Trophoblast cell (in vitro differentiated cells and primary cell): ENCODE data around the gene HOXD4.

Experiments
- DNase-seq, 2 donors: peaks; one replicate each; pipeline ENCODE4 v3.0.0-alpha.2; 2016
- H2AFZ ChIP-seq: 2 replicates; pipeline ENCODE4 v1.6.1; 2013; ENCODE audit warnings: low read length, moderate library complexity, mild to moderate bottlenecking; ENCODE audit not compliant: insufficient read depth, poor library complexity
- H2AK5ac ChIP-seq: 2 replicates; pipeline ENCODE4 v1.6.1; 2013; ENCODE audit warnings: mild to moderate bottlenecking, low read length
- H2BK120ac ChIP-seq: 2 replicates; pipeline ENCODE4 v1.6.1; 2013; ENCODE audit warnings: low read length, mild to moderate bottlenecking, moderate library complexity; ENCODE audit not compliant: insufficient read depth, poor library complexity
- H2BK12ac ChIP-seq: 2 replicates; pipeline ENCODE4 v1.6.1; 2013; ENCODE audit warnings: mild to moderate bottlenecking, low read length, moderate library complexity
- H2BK5ac ChIP-seq: 2 replicates; pipeline ENCODE4 v1.6.1; 2013; ENCODE audit warnings: low read length, low read depth, moderate library complexity, mild to moderate bottlenecking; ENCODE audit not compliant: poor library complexity
- H3K14ac ChIP-seq: 2 replicates; pipeline ENCODE4 v1.6.1; 2013; ENCODE audit warnings: mild to moderate bottlenecking, low read length
- H3K18ac ChIP-seq: 2 replicates; pipeline ENCODE4 v1.6.1; 2013; ENCODE audit warnings: mild to moderate bottlenecking, low read length
- H3K23ac ChIP-seq: 2 replicates; pipeline ENCODE4 v1.6.1; 2013; ENCODE audit warnings: low read length
- H3K27ac ChIP-seq: 2 replicates; pipeline ENCODE4 v1.5.1; 2013; ENCODE audit warnings: low read depth, mild to moderate bottlenecking, inconsistent platforms, low read length, moderate library complexity
- H3K27me3 ChIP-seq: 2 replicates; pipeline ENCODE4 v1.6.1; 2013; ENCODE audit warnings: inconsistent platforms, mild to moderate bottlenecking, low read length, moderate library complexity; ENCODE audit not compliant: insufficient read depth
- H3K36me3 ChIP-seq, 2 experiments: 1 replicate in 1 of 2; 2 replicates in 1 of 2; pipeline ENCODE4 v1.6.1; 2013; ENCODE audit warnings: low read length in 2 of 2, mild to moderate bottlenecking in 2 of 2, moderate library complexity in 1 of 2; ENCODE audit not compliant: insufficient read depth in 2 of 2, control insufficient read depth in 1 of 2
- H3K4ac ChIP-seq: 2 replicates; pipeline ENCODE4 v1.6.1; 2013; ENCODE audit warnings: low read depth, mild to moderate bottlenecking, low read length, moderate library complexity
- H3K4me1 ChIP-seq, 2 experiments: 1 replicate in 1 of 2; 2 replicates in 1 of 2; pipeline ENCODE4 v1.6.1; 2013; ENCODE audit warnings: low read length in 2 of 2, mild to moderate bottlenecking in 2 of 2, moderate library complexity in 1 of 2; ENCODE audit not compliant: insufficient read depth in 2 of 2, control insufficient read depth in 1 of 2
- H3K4me2 ChIP-seq: 2 replicates; pipeline ENCODE4 v1.6.1; 2013; ENCODE audit warnings: inconsistent platforms, mild to moderate bottlenecking, low read length, moderate library complexity
- H3K4me3 ChIP-seq: 2 replicates; pipeline ENCODE4 v1.5.1; 2013; ENCODE audit warnings: mild to moderate bottlenecking, low read depth, low read length, inconsistent platforms
- H3K79me1 ChIP-seq: one replicate; pipeline ENCODE4 v1.6.1; 2013; ENCODE audit warnings: low read length
- H3K79me2 ChIP-seq: 2 replicates; pipeline ENCODE4 v1.6.1; 2013; ENCODE audit warnings: low read length, mild to moderate bottlenecking; ENCODE audit not compliant: control insufficient read depth, insufficient read depth, poor library complexity
- H3K9ac ChIP-seq: 2 replicates; pipeline ENCODE4 v1.6.1; 2013; ENCODE audit warnings: mild to moderate bottlenecking, low read length
- H3K9me3 ChIP-seq: 2 replicates; pipeline ENCODE4 v1.6.1; 2013; ENCODE audit warnings: low read depth, mild to moderate bottlenecking, control low read depth, inconsistent platforms, low read length; ENCODE audit not compliant: insufficient read depth
- H4K12ac ChIP-seq: 2 replicates; pipeline ENCODE4 v1.6.1; 2013; ENCODE audit warnings: low read depth, mild to moderate bottlenecking, low read length, moderate library complexity
- H4K8ac ChIP-seq: 2 replicates; pipeline ENCODE4 v1.6.1; 2013; ENCODE audit warnings: low read depth, mild to moderate bottlenecking, low read length, moderate library complexity
- H4K91ac ChIP-seq: one replicate; pipeline ENCODE4 v1.6.1; 2013; ENCODE audit warnings: low read depth, mild to moderate bottlenecking, low read length, moderate library complexity
- WGBS: extraction: QIAGEN DNeasy Blood & Tissue Kit; methylation state at CpG from one replicate; pipeline ENCODE4 v1.1.7; 2013; ENCODE audit warnings: missing lambda C conversion rate; ENCODE audit not compliant: insufficient read length, insufficient coverage; ENCODE audit errors: extremely low coverage; 5-methylcytosine and 5-hydroxymethylcytosine counted together

HOXD4 gene

GRCh38 chr2:176163672-176164056, 12.3 kb downstream of the HOXD4 start:
- Histone ChIP-seq H3K36me3 (no peaks in the 10 kb centered on the region), H4K8ac (no peak overlapping the region), H3K23ac (no peak overlapping the region), H4K91ac (no peak overlapping the region), H2BK120ac (no peak overlapping the region), H3K4ac (no peak overlapping the region), H4K12ac (no peak overlapping the region), H3K79me2 (no peaks in the 10 kb centered on the region), H2AK5ac (no peak overlapping the region), H3K4me3 (no peak overlapping the region), H3K27ac (no peak overlapping the region), H3K9me3 (peaks cover 26% of the 10 kb centered on the region), H3K4me2 (no peak overlapping the region), H3K18ac (no peak overlapping the region), H3K9ac (no peak overlapping the region), H2BK12ac (no peak overlapping the region), H3K27me3 (peaks cover 79% of the 10 kb centered on the region), H2AFZ (no peak overlapping the region), H3K14ac (no peak overlapping the region), H3K4me1 (peaks cover 0 to 8% of the 10 kb centered on the region in 2 experiments), H3K79me1 (no peaks in the 10 kb centered on the region), H2BK5ac (no peak overlapping the region)
- no peak for DNase-seq
- WGBS, result no CpG with 5 or more reads among the region's 12 CpGs

DNA sequence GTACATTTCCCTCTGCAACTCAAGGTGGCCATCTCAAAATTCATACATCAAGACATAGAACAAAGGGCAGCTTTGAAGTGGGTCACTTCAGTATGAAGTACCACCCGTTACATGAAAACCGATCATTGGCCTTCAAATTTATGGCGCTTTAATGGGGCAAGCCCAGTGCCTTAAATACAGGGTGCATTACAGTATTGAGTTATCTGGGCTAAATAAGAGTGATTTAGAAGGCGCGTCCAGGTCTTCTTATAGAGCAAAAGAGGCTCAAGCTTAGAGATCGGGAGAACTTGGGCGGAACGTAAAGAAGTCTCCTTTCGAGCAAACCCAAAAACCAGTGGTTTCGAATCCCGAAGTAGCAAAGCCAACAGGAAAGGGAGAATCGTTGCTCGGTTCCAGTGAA, 12.9 kb downstream of the HOXD4 start:
- Histone ChIP-seq H3K4me1 (peaks cover 0 to 8% of the 10 kb centered on the region in 2 experiments), H3K18ac (no peak overlapping the region), H3K4me2 (no peak overlapping the region), H3K14ac (no peak overlapping the region), H3K4me3 (no peak overlapping the region), H3K79me2 (no peaks in the 10 kb centered on the region), H3K9ac (no peak overlapping the region), H3K27ac (no peak overlapping the region), H2AK5ac (no peak overlapping the region), H3K9me3 (peaks cover 26% of the 10 kb centered on the region), H2BK120ac (no peak overlapping the region), H4K12ac (no peak overlapping the region), H4K8ac (no peak overlapping the region), H3K27me3 (peaks cover 77% of the 10 kb centered on the region), H3K4ac (no peak overlapping the region), H3K36me3 (no peaks in the 10 kb centered on the region), H2BK12ac (no peak overlapping the region), H2BK5ac (no peak overlapping the region), H3K79me1 (no peaks in the 10 kb centered on the region), H3K23ac (no peak overlapping the region), H2AFZ (no peak overlapping the region), H4K91ac (no peak overlapping the region)
- no peak for DNase-seq
- no CpG with 5 or more reads among the region's 13 CpGs for WGBS

- Histone ChIP-seq H3K27me3 (peaks cover 76% of the 10 kb centered on the region), H4K8ac (no peak overlapping the region), H3K9ac (no peak overlapping the region), H4K12ac (no peak overlapping the region), H3K79me1 (no peaks in the 10 kb centered on the region), H3K4me3 (no peak overlapping the region), H2BK120ac (no peak overlapping the region), H3K18ac (no peak overlapping the region), H3K23ac (no peak overlapping the region), H3K14ac (no peak overlapping the region), H2AK5ac (no peak overlapping the region), H2BK5ac (no peak overlapping the region), H3K27ac (no peak overlapping the region), H4K91ac (no peak overlapping the region), H3K9me3 (peaks cover 23% of the 10 kb centered on the region), H3K36me3 (no peaks in the 10 kb centered on the region), H3K4me1 (peaks cover 0 to 6% of the 10 kb centered on the region in 2 experiments), H2AFZ (no peak overlapping the region), H3K4ac (no peak overlapping the region), H3K4me2 (no peak overlapping the region), H3K79me2 (no peaks in the 10 kb centered on the region), H2BK12ac (no peak overlapping the region)
- DNase-seq, result no peak
- WGBS, result no CpG with 5 or more reads among the region's 52 CpGs
These were observed 13.4 kb downstream of the HOXD4 start for GRCh38 chr2:176164611-176165369.

DNA sequence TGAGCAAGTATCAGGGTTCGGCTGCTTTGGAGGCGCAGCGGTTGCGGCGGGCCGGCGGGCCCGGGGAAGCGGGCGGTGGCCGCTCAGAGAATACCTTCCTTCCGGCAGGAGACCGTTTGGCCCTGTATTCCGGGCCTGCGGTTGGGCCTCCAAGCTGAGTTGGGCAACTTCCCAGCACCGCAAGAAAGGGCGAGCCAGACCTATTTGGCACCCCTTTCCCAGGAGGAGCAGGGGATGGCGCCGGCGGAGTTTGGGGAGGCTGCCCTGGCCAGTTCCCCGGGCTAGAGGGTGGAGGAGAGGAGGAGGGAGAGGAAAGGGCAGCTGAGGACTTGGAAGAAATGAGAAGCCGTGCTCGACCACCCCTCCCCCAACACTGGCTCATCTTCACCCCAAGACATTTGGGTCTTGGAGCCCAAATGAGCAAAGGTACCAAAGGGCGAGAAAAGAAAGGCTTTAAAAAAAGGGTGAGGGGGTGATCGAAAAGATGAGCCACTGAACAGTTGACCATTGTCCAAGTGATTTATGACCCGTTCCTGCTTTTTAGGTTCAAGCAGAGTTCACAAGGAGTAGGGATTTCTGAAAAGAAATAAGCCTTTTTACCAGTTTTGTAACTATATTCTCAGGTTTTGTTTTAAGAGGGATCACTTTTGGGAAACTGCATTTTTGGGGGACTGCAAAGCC, 14.2 kb downstream of the HOXD4 start:
- H4K91ac ChIP-seq, result no peak overlapping the region
- H3K27me3 ChIP-seq, result peaks cover 70% of the 10 kb centered on the region
- no peak overlapping the region for H3K9ac ChIP-seq
- H3K9me3 ChIP-seq, result peaks cover 17% of the 10 kb centered on the region
- no peak overlapping the region for H2BK5ac ChIP-seq
- no CpG with 5 or more reads among the region's 26 CpGs for WGBS
- H3K23ac ChIP-seq, result no peak overlapping the region
- H4K8ac ChIP-seq, result no peak overlapping the region
- H3K79me1 ChIP-seq, result no peaks in the 10 kb centered on the region
- H2AK5ac ChIP-seq, result no peak overlapping the region
- H2BK120ac ChIP-seq, result no peak overlapping the region
- no peak overlapping the region for H3K14ac ChIP-seq
- H3K79me2 ChIP-seq, result no peaks in the 10 kb centered on the region
- H3K4me3 ChIP-seq, result no peak overlapping the region
- H4K12ac ChIP-seq, result no peak overlapping the region
- DNase-seq, result no peak
- no peaks in the 10 kb centered on the region for H3K36me3 ChIP-seq
- H3K4me2 ChIP-seq, result no peak overlapping the region
- H2AFZ ChIP-seq, result no peak overlapping the region
- no peak overlapping the region for H3K4ac ChIP-seq
- H2BK12ac ChIP-seq, result no peak overlapping the region
- H3K27ac ChIP-seq, result no peak overlapping the region
- H3K4me1 ChIP-seq, result no peaks in the 10 kb centered on the region
- H3K18ac ChIP-seq, result no peak overlapping the region
